Gastroesophageal sphincter (tissue), 3 donors: ENCODE measurements around the gene RRP8.

Source experiments
- CTCF ChIP-seq, 4 experiments: fragments of 200-600 bp in 2 of 4; fragments of 450-650 bp in 2 of 4; sonication (generic) in 1 of 4; IDR thresholded peaks; one replicate each; pipeline ENCODE4 v1.5.1; 2017 to 2019; ENCODE audit warnings: antibody characterized with exemption in 4 of 4, mild to moderate bottlenecking in 2 of 4, moderate library complexity in 2 of 4
- POLR2A ChIP-seq, 2 donors: fragments of 450-650 bp; IDR thresholded peaks; one replicate each; pipeline ENCODE4 v1.6.1; 2017; ENCODE audit warnings: antibody characterized with exemption in 2 of 2, mild to moderate bottlenecking in 2 of 2, moderate library complexity in 1 of 2

DNA sequence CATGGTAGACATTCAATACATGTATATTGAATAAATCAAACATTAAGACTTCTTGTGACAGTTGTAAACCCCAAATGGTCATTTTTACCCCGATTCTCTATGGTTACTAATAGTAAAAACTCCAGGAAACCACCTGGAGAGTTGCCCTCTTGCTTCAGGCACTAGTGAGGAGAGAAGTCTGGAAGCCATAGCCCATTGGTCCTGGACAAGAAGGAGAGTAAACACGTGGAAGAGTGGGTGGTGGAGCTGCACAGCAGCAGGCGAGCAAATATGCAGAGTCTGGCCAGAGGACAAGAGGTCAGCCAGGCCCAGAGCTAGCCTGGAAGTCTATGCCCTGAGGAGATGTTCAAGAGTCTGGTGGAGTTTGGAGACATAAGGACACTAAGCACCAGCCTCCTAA lies 34.5 kb upstream of the RRP8 start:
- TF ChIP-seq CTCF (IDR thresholded peaks at IDR 0.05) (no peak), POLR2A (IDR thresholded peaks at IDR 0.05) (no peak)
